ENCODE measurements around the gene ERCC2.

Gene ERCC2

GRCh38 chr19:45400192-45400591, 29.8 kb upstream of the ERCC2 start:
- DNase-seq = no peak

- DNase-seq = no peak
Observed at GRCh38 chr19:45395821-45396617, 25.6 kb upstream of the ERCC2 start.

- DNase-seq = no peak
Observed at GRCh38 chr19:45391871-45392665, 21.7 kb upstream of the ERCC2 start.

GRCh38 chr19:45391346-45391745, 21.0 kb upstream of the ERCC2 start:
- no peak for DNase-seq

GRCh38 chr19:45385392-45386221, 15.2 kb upstream of the ERCC2 start:
- no peak for DNase-seq

- no peak for DNase-seq
Observed at GRCh38 chr19:45382426-45382825, 12.1 kb upstream of the ERCC2 start.

- DNase-seq = no peak
Observed at GRCh38 chr19:45380107-45380506, 9.7 kb upstream of the ERCC2 start.

- no peak for DNase-seq
Observed at GRCh38 chr19:45376045-45376724, 5.8 kb upstream of the ERCC2 start.

GRCh38 chr19:45368737-45369340, 1.5 kb downstream of the ERCC2 start:
- no peak for DNase-seq

GRCh38 chr19:45368127-45368526, 2.2 kb downstream of the ERCC2 start:
- DNase-seq = no peak

GRCh38 chr19:45364696-45365095, 5.7 kb downstream of the ERCC2 start:
- no peak for DNase-seq

GRCh38 chr19:45363861-45364459, 6.4 kb downstream of the ERCC2 start:
- no peak for DNase-seq

- DNase-seq = no peak
Observed at GRCh38 chr19:45362291-45362690, 8.1 kb downstream of the ERCC2 start.

- DNase-seq = no peak
Observed at GRCh38 chr19:45361608-45362007, 8.8 kb downstream of the ERCC2 start.

- no peak for DNase-seq
Observed at GRCh38 chr19:45358213-45358792, 12.1 kb downstream of the ERCC2 start.

- DNase-seq = no peak
Observed at GRCh38 chr19:45357445-45357783, 13.0 kb downstream of the ERCC2 start.

GRCh38 chr19:45356760-45357444, 13.5 kb downstream of the ERCC2 start:
- no peak for DNase-seq

GRCh38 chr19:45355910-45356309, 14.5 kb downstream of the ERCC2 start:
- no peak for DNase-seq

- no peak for DNase-seq
Observed at GRCh38 chr19:45355402-45355801, 15.0 kb downstream of the ERCC2 start.

GRCh38 chr19:45354241-45354842, 16.0 kb downstream of the ERCC2 start:
- DNase-seq = no peak
